Activated T-cell treated with anti-CD3 and anti-CD28 coated beads, Interleukin-2, amount 50 U/mL, for 48 hours (primary cell): ENCODE measurements around the gene CRY2.
"Not testable (repeated sequence)": the region's sequence is repeated elsewhere in the genome, so short reads cannot be mapped to it uniquely, and the experiment has no call there.

Experiments used
- DNase-seq, 2 experiments: peaks; one replicate each; pipeline ENCODE4 v3.0.0-alpha.2; 2020

CRY2 gene

GRCh38 chr11:45846974-45847910 is at the start of gene CRY2:
Gene CRY2, plus strand, starts transcription at chr11:45847475. Its CDS starts 16 bp downstream, at chr11:45847491.
- peak; percentile 99 for DNase-seq

- no peak for DNase-seq
Measured at GRCh38 chr11:45798793-45799441, 48.4 kb upstream of the CRY2 start.

- DNase-seq = no peak
Measured at GRCh38 chr11:45799562-45799961, 47.7 kb upstream of the CRY2 start.

GRCh38 chr11:45800261-45800660 is 47.0 kb upstream of the CRY2 start:
- no peak for DNase-seq

GRCh38 chr11:45801723-45802315 is 45.5 kb upstream of the CRY2 start:
- no peak for DNase-seq

- DNase-seq = no peak
Measured at GRCh38 chr11:45802531-45803317, 44.6 kb upstream of the CRY2 start.

- peak; percentile 72 to 81 for DNase-seq
Measured at GRCh38 chr11:45803971-45804760, 43.1 kb upstream of the CRY2 start.

- peak; percentile 98 for DNase-seq
Measured at GRCh38 chr11:45804761-45805304, 42.4 kb upstream of the CRY2 start, which contains the start of gene SLC35C1. Gene SLC35C1, plus strand, starts transcription at chr11:45805149. Its CDS starts 653 bp downstream, at chr11:45805802.

GRCh38 chr11:45805305-45806071 is 41.8 kb upstream of the CRY2 start:
- DNase-seq = no peak

- DNase-seq = no peak
Measured at GRCh38 chr11:45806072-45806933, 41.0 kb upstream of the CRY2 start.

GRCh38 chr11:45806937-45807791 is 40.1 kb upstream of the CRY2 start:
- no peak for DNase-seq

GRCh38 chr11:45807792-45808238 is 39.5 kb upstream of the CRY2 start:
- DNase-seq = no peak

GRCh38 chr11:45808427-45808826 is 38.8 kb upstream of the CRY2 start:
- DNase-seq = not testable (repeated sequence)

- DNase-seq = no peak
Measured at GRCh38 chr11:45809456-45810395, 37.5 kb upstream of the CRY2 start.

- DNase-seq = no peak
Measured at GRCh38 chr11:45810431-45811108, 36.7 kb upstream of the CRY2 start.

GRCh38 chr11:45811109-45811435 is 36.2 kb upstream of the CRY2 start:
- DNase-seq = no peak
